Adipose tissue (tissue), 3 donors: ENCODE results near the gene WDR27. TPM values are rescaled to one million over a fixed set of nuclear protein-coding genes. Genes with fewer than 3 reads are reported as not detected.
"Not testable (repeated sequence)": the region's sequence is repeated elsewhere in the genome, so short reads cannot be mapped to it uniquely, and the experiment has no call there.

Experiments
- H3K27ac ChIP-seq: one replicate; pipeline ENCODE4 v1.5.1; 2013; ENCODE audit warnings: low read depth, low read length
- WGBS, 3 donors: extraction: QIAGEN DNeasy Blood & Tissue Kit; methylation state at CpG; one replicate each; pipeline ENCODE4 v1.1.7; 2013; 5-methylcytosine and 5-hydroxymethylcytosine counted together
- polyA plus RNA-seq, 3 donors: library from polyadenylated mRNA; stranded (reverse); fragments of 200-250 nt; gene quantifications; one replicate each; pipeline ENCODE4 v1.2.3, GENCODE V29; 2013
- donor health status: healthy with polysubstance abuse.
- donor health status: Bipolar disorder and iron deficiency.
- donor health status: healthy.

Gene WDR27
- polyA plus RNA-seq, 3 donors = 7.9 to 12.9 (median 10.4) TPM

- 87 to 97% (median 95%) methylated on average over 4 of the region's 4 CpGs for WGBS, 3 donors
- H3K27ac ChIP-seq = no peak overlapping the region
Observed at GRCh38 chr6:169719117-169719516, 17.3 kb upstream of the WDR27 start.

- 95 to 96% (median 95%) methylated on average over 9 of the region's 9 CpGs for WGBS, 3 donors
- no peak overlapping the region for H3K27ac ChIP-seq
Observed at GRCh38 chr6:169714595-169714994, 12.8 kb upstream of the WDR27 start.

- H3K27ac ChIP-seq = no peak overlapping the region
- WGBS, 3 donors = 96 to 97% (median 97%) methylated on average over 2 of the region's 2 CpGs
Observed at GRCh38 chr6:169714178-169714577, 12.3 kb upstream of the WDR27 start.

- no peak overlapping the region for H3K27ac ChIP-seq
- WGBS, 3 donors = 73 to 85% (median 78%) methylated on average over 3 of the region's 3 CpGs
Observed at GRCh38 chr6:169710009-169710408, 8.2 kb upstream of the WDR27 start.

- no peak overlapping the region for H3K27ac ChIP-seq
Observed at GRCh38 chr6:169709293-169709692, 7.5 kb upstream of the WDR27 start.

- H3K27ac ChIP-seq = no peak overlapping the region
- 86 to 97% (median 92%) methylated on average over 2 of the region's 2 CpGs for WGBS, 3 donors
Observed at GRCh38 chr6:169707772-169708171, 5.9 kb upstream of the WDR27 start.

GRCh38 chr6:169702840-169703246 is 1.0 kb upstream of the WDR27 start:
- 3 to 6% (median 4%) methylated on average over 22 of the region's 22 CpGs for WGBS, 3 donors
- peak overlapping the region; percentile 68 for H3K27ac ChIP-seq

- WGBS, 3 donors = 0 to 1% (median 1%) methylated on average over 54 of the region's 54 CpGs
- H3K27ac ChIP-seq = peak overlapping the region; percentile 68
Observed at GRCh38 chr6:169701311-169701953, 397 bp downstream of the WDR27 start.

GRCh38 chr6:169700296-169700695 is 1.5 kb downstream of the WDR27 start:
- 42 to 64% (median 47%) methylated on average over 5 of the region's 5 CpGs for WGBS, 3 donors
- H3K27ac ChIP-seq = no peak overlapping the region

- not testable (repeated sequence) for H3K27ac ChIP-seq
- WGBS, 3 donors = 86 to 93% (median 89%) methylated on average over 10 of the region's 10 CpGs
Observed at GRCh38 chr6:169697115-169697514, 4.7 kb downstream of the WDR27 start.

GRCh38 chr6:169695131-169695530 is 6.7 kb downstream of the WDR27 start:
- H3K27ac ChIP-seq = no peak overlapping the region
- 91 to 98% (median 96%) methylated on average over 5 of the region's 5 CpGs for WGBS, 3 donors

GRCh38 chr6:169692516-169692915 is 9.3 kb downstream of the WDR27 start:
- H3K27ac ChIP-seq = no peak overlapping the region
- 83 to 98% (median 93%) methylated on average over 3 of the region's 3 CpGs for WGBS, 3 donors

- WGBS, 3 donors = 97 to 100% (median 99%) methylated on average over 2 of the region's 2 CpGs
- no peak overlapping the region for H3K27ac ChIP-seq
Observed at GRCh38 chr6:169691260-169691659, 10.6 kb downstream of the WDR27 start.

- H3K27ac ChIP-seq = no peak overlapping the region
- WGBS, 3 donors = 93 to 96% (median 94%) methylated on average over 6 of the region's 6 CpGs
Observed at GRCh38 chr6:169689287-169689686, 12.5 kb downstream of the WDR27 start.

GRCh38 chr6:169685860-169686259 is 16.0 kb downstream of the WDR27 start:
- WGBS, 3 donors = 85 to 97% (median 96%) methylated on average over 2 of the region's 2 CpGs
- H3K27ac ChIP-seq = no peak overlapping the region

GRCh38 chr6:169684056-169684455 is 17.8 kb downstream of the WDR27 start:
- 92 to 96% (median 94%) methylated on average over 3 of the region's 3 CpGs for WGBS, 3 donors
- no peak overlapping the region for H3K27ac ChIP-seq

GRCh38 chr6:169678342-169678741 is 23.5 kb downstream of the WDR27 start:
- WGBS, 3 donors = 55 to 83% (median 83%) methylated on average over 1 of the region's 1 CpG
- H3K27ac ChIP-seq = no peak overlapping the region

- WGBS, 3 donors = 83 to 97% (median 89%) methylated on average over 1 of the region's 1 CpG
- no peak overlapping the region for H3K27ac ChIP-seq
Observed at GRCh38 chr6:169677096-169677495, 24.7 kb downstream of the WDR27 start.

- no peak overlapping the region for H3K27ac ChIP-seq
- WGBS, 3 donors = 92 to 98% (median 96%) methylated on average over 3 of the region's 3 CpGs
Observed at GRCh38 chr6:169675011-169675410, 26.8 kb downstream of the WDR27 start.

GRCh38 chr6:169671563-169671962 is 30.3 kb downstream of the WDR27 start:
- H3K27ac ChIP-seq = no peak overlapping the region
- 94 to 98% (median 94%) methylated on average over 5 of the region's 5 CpGs for WGBS, 3 donors

- no peak overlapping the region for H3K27ac ChIP-seq
- WGBS, 3 donors = 37 to 76% (median 41%) methylated on average over 7 of the region's 7 CpGs
Observed at GRCh38 chr6:169669889-169670288, 31.9 kb downstream of the WDR27 start.
